Neural progenitor cell (in vitro differentiated cells): ENCODE results near the gene PYDC2. TPM values are rescaled to one million over a fixed set of nuclear protein-coding genes. Genes with fewer than 3 reads are reported as not detected.

ENCODE experiments used
- DNase-seq: peaks from one replicate; pipeline ENCODE4 v3.0.0-alpha.2; 2016; ENCODE audit warnings: low spot score
- H2AFZ ChIP-seq: fragments of 200-600 bp; sonication (generic); replicated peaks from 2 replicates; pipeline ENCODE4 v1.6.1; 2016; ENCODE audit warnings: antibody characterized with exemption
- H3F3A ChIP-seq: fragments of 200-600 bp; sonication (generic); 2 replicates; pipeline ENCODE4 v1.6.1; 2016; ENCODE audit warnings: antibody characterized with exemption, low read depth
- H3K27ac ChIP-seq: fragments of 200-600 bp; sonication (generic); 2 replicates; pipeline ENCODE4 v1.5.1; 2016; ENCODE audit warnings: mild to moderate bottlenecking
- H3K27me3 ChIP-seq: fragments of 200-600 bp; sonication (generic); 2 replicates; pipeline ENCODE4 v1.6.1; 2016; ENCODE audit warnings: mild to moderate bottlenecking, moderate library complexity
- H3K36me3 ChIP-seq: fragments of 200-600 bp; sonication (generic); 2 replicates; pipeline ENCODE4 v1.5.1; 2016
- H3K4me1 ChIP-seq: fragments of 200-600 bp; sonication (generic); 2 replicates; pipeline ENCODE4 v1.6.1; 2016; ENCODE audit warnings: mixed run types
- H3K4me2 ChIP-seq: fragments of 200-600 bp; sonication (generic); 2 replicates; pipeline ENCODE4 v1.6.1; 2016
- H3K4me3 ChIP-seq: fragments of 200-600 bp; sonication (generic); 2 replicates; pipeline ENCODE4 v1.5.1; 2016
- H3K79me2 ChIP-seq: fragments of 200-600 bp; sonication (generic); 2 replicates; pipeline ENCODE4 v1.6.1; 2016; ENCODE audit warnings: low read depth
- H3K9ac ChIP-seq: fragments of 200-600 bp; sonication (generic); 2 replicates; pipeline ENCODE4 v1.6.1; 2016
- H3K9me3 ChIP-seq: fragments of 200-600 bp; sonication (generic); 2 replicates; pipeline ENCODE4 v1.5.1; 2016; ENCODE audit warnings: low read depth
- H4K20me1 ChIP-seq: fragments of 200-600 bp; sonication (generic); 2 replicates; pipeline ENCODE4 v1.6.1; 2016; ENCODE audit warnings: low read depth
- H3K27ac Mint-ChIP-seq: 3 replicates; pipeline ENCODE4 v1.8.0; 2021; ENCODE audit warnings: mixed read lengths
- H3K27me3 Mint-ChIP-seq: 2 replicates; pipeline ENCODE4 v1.8.0; 2022; ENCODE audit warnings: low read depth, mild to moderate bottlenecking, inconsistent platforms, moderate library complexity, mixed read lengths; ENCODE audit not compliant: insufficient read depth
- H3K36me3 Mint-ChIP-seq: 3 replicates; pipeline ENCODE4 v1.8.0; 2021; ENCODE audit warnings: mixed read lengths
- H3K4me1 Mint-ChIP-seq: 3 replicates; pipeline ENCODE4 v1.8.0; 2021; ENCODE audit warnings: mixed read lengths
- H3K4me3 Mint-ChIP-seq: 3 replicates; pipeline ENCODE4 v1.8.0; 2021; ENCODE audit warnings: mild to moderate bottlenecking, moderate library complexity, mixed read lengths
- H3K9me3 Mint-ChIP-seq: 3 replicates; pipeline ENCODE4 v1.8.0; 2020; ENCODE audit warnings: mixed read lengths
- CTCF ChIP-seq: fragments of 200-600 bp; sonication (generic); IDR thresholded peaks from 2 replicates; pipeline ENCODE4 v1.5.1; 2017; ENCODE audit warnings: antibody characterized with exemption, mild to moderate bottlenecking
- EZH2 ChIP-seq: fragments of 200-600 bp; sonication (generic); IDR thresholded peaks from 2 replicates; pipeline ENCODE4 v1.6.1; 2017; ENCODE audit warnings: antibody characterized with exemption, mild to moderate bottlenecking, moderate library complexity
- EZH2phosphoT487 ChIP-seq: fragments of 200-600 bp; sonication (generic); IDR thresholded peaks from 2 replicates; pipeline ENCODE4 v1.6.1; 2017; ENCODE audit warnings: antibody characterized with exemption
- total RNA-seq: library from RNA; depleted of rRNA; stranded (reverse); fragments of >200 nt; gene quantifications from 2 replicates; pipeline ENCODE4 v1.2.3, GENCODE V29; 2015; ENCODE audit warnings: low replicate concordance

Gene PYDC2
- total RNA-seq = not detected in 2 replicates

DNA sequence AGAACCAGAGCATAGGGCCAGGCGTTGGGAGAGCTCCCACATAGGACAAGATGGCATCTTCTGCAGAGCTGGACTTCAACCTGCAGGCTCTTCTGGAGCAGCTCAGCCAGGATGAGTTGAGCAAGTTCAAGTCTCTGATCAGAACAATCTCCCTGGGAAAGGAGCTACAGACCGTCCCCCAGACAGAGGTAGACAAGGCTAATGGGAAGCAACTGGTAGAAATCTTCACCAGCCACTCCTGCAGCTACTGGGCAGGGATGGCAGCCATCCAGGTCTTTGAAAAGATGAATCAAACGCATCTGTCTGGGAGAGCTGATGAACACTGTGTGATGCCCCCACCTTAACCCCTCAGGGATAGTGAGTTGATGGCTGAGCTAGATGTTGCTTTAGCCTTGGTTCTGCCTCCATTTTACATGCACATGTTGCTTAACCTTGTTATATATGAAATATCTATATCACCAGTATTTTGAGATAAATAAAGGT is at the start of gene PYDC2:
Gene PYDC2, plus strand, starts transcription at position 51 of the 483 bp plus-strand sequence. Its CDS starts 0 bp downstream, at position 51.
- DNase-seq = no peak
- no peaks in the 10 kb centered on the region for H3K4me1 Mint-ChIP-seq
- H3K4me1 ChIP-seq = no peaks in the 10 kb centered on the region
- H3K4me3 ChIP-seq = no peak within 1 kb of the TSS
- H3K9me3 Mint-ChIP-seq = peaks cover 2% of the 10 kb centered on the region
- H2AFZ ChIP-seq = no peak within 1 kb of the TSS
- TF ChIP-seq EZH2phosphoT487 (no peak), CTCF (no peak), EZH2 (no peak)
- no peaks in the 10 kb centered on the region for H3F3A ChIP-seq
- H3K4me2 ChIP-seq = no peak within 1 kb of the TSS
- no peaks in the 10 kb centered on the region for H3K27me3 ChIP-seq
- H3K27me3 Mint-ChIP-seq = peaks cover 2% of the 10 kb centered on the region
- no peak within 1 kb of the TSS for H3K4me3 Mint-ChIP-seq
- H3K79me2 ChIP-seq = no peaks in the 10 kb centered on the region
- H3K27ac ChIP-seq = no peak within 1 kb of the TSS
- H3K27ac Mint-ChIP-seq = no peak within 1 kb of the TSS
- no peaks in the 10 kb centered on the region for H4K20me1 ChIP-seq
- H3K9me3 ChIP-seq = no peaks in the 10 kb centered on the region
- H3K36me3 Mint-ChIP-seq = no peaks in the 10 kb centered on the region
- H3K9ac ChIP-seq = no peak within 1 kb of the TSS
- no peaks in the 10 kb centered on the region for H3K36me3 ChIP-seq

- no peak overlapping the region for H2AFZ ChIP-seq
- H3K36me3 ChIP-seq = no peaks in the 10 kb centered on the region
- Mint-ChIP-seq H3K27ac (no peak overlapping the region), H3K9me3 (peaks cover 30% of the 10 kb centered on the region), H3K36me3 (peaks cover 7% of the 10 kb centered on the region), H3K4me3 (no peak overlapping the region), H3K4me1 (peaks cover 4% of the 10 kb centered on the region), H3K27me3 (peaks cover 6% of the 10 kb centered on the region)
- H3F3A ChIP-seq = no peaks in the 10 kb centered on the region
- H3K4me1 ChIP-seq = no peaks in the 10 kb centered on the region
- H3K9ac ChIP-seq = no peak overlapping the region
- no peaks in the 10 kb centered on the region for H4K20me1 ChIP-seq
- no peak overlapping the region for H3K27ac ChIP-seq
- H3K4me3 ChIP-seq = no peak overlapping the region
- no peaks in the 10 kb centered on the region for H3K79me2 ChIP-seq
- no peak for TF ChIP-seq EZH2phosphoT487
- TF ChIP-seq CTCF = no peak
- TF ChIP-seq EZH2 = no peak
- H3K9me3 ChIP-seq = peaks cover 9% of the 10 kb centered on the region
- peak; percentile 6 for DNase-seq
- H3K27me3 ChIP-seq = no peaks in the 10 kb centered on the region
- no peak overlapping the region for H3K4me2 ChIP-seq
These were observed 48.2 kb upstream of the PYDC2 start for GRCh38 chr3:191412759-191413158.

- H3K9ac ChIP-seq = no peak overlapping the region
These were observed 46.7 kb upstream of the PYDC2 start for GRCh38 chr3:191414286-191414685.

More at GRCh38 chr3:191414286-191414685, 46.7 kb upstream of the PYDC2 start:
- H3K27me3 Mint-ChIP-seq = peaks cover 6% of the 10 kb centered on the region
- Histone ChIP-seq H3K27me3 (no peaks in the 10 kb centered on the region), H3K4me2 (no peak overlapping the region), H3F3A (no peaks in the 10 kb centered on the region), H2AFZ (no peak overlapping the region), H3K9me3 (peaks cover 9% of the 10 kb centered on the region), H3K4me3 (no peak overlapping the region), H3K36me3 (no peaks in the 10 kb centered on the region), H3K27ac (no peak overlapping the region), H3K79me2 (no peaks in the 10 kb centered on the region), H4K20me1 (no peaks in the 10 kb centered on the region), H3K4me1 (no peaks in the 10 kb centered on the region)
- no peak overlapping the region for H3K4me3 Mint-ChIP-seq
- DNase-seq = no peak
- TF ChIP-seq EZH2phosphoT487 (no peak), CTCF (no peak), EZH2 (no peak)
- H3K4me1 Mint-ChIP-seq = peaks cover 4% of the 10 kb centered on the region
- peaks cover 7% of the 10 kb centered on the region for H3K36me3 Mint-ChIP-seq
- H3K9me3 Mint-ChIP-seq = peaks cover 32% of the 10 kb centered on the region
- H3K27ac Mint-ChIP-seq = no peak overlapping the region
